ENCODE results near the gene DARS1.

The DARS1 gene

DNA sequence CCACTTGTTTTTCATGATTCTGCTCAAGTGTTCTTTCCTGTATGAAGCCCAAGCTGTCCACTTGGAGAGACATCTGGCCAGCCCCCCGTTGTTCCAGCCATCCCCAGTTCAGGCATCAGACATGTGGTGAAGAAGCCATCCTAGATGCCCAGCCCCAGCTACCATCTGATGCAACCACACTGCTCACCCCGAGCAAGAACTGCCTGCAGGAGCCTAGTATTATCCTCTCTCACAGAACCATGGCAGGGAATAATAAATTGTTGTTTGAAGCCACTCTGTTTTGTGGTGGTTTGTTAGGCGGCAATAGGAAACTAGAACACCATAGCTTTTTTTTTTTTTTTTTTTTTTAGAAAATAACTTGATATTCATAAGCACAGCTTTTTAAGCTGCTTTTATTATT is 19.5 kb upstream of the DARS1 start:
- Histone ChIP-seq H3K27me3 (no peaks in the 10 kb centered on the region), H3K4me1 (ENCODE audit: control insufficient read depth in 1 of 2, insufficient read depth in 1 of 2, low read depth in 1 of 2, low read length in 1 of 2) (peaks cover 55 to 81% of the 10 kb centered on the region in 2 experiments), H3K4me3 (ENCODE audit: low read depth in 1 of 2, low read length in 1 of 2) (no peak overlapping the region), H3K9me3 (no peaks in the 10 kb centered on the region), H3K27ac (peak overlapping the region; percentile 99), H3K36me3 (no peaks in the 10 kb centered on the region)
- TF ChIP-seq, protein P1, sequence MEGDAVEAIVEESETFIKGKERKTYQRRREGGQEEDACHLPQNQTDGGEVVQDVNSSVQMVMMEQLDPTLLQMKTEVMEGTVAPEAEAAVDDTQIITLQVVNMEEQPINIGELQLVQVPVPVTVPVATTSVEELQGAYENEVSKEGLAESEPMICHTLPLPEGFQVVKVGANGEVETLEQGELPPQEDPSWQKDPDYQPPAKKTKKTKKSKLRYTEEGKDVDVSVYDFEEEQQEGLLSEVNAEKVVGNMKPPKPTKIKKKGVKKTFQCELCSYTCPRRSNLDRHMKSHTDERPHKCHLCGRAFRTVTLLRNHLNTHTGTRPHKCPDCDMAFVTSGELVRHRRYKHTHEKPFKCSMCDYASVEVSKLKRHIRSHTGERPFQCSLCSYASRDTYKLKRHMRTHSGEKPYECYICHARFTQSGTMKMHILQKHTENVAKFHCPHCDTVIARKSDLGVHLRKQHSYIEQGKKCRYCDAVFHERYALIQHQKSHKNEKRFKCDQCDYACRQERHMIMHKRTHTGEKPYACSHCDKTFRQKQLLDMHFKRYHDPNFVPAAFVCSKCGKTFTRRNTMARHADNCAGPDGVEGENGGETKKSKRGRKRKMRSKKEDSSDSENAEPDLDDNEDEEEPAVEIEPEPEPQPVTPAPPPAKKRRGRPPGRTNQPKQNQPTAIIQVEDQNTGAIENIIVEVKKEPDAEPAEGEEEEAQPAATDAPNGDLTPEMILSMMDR (IDR thresholded peaks at IDR 0.05), result no peak

- H3K4me3 ChIP-seq (ENCODE audit: low read depth in 1 of 2, low read length in 1 of 2), result no peak overlapping the region
- H3K27ac ChIP-seq, result peak overlapping the region; percentile 72
- H3K9me3 ChIP-seq, result no peaks in the 10 kb centered on the region
- TF ChIP-seq, protein P1 (IDR thresholded peaks at IDR 0.05), result no peak
- H3K36me3 ChIP-seq, result no peaks in the 10 kb centered on the region
- H3K27me3 ChIP-seq, result no peaks in the 10 kb centered on the region
- H3K4me1 ChIP-seq (ENCODE audit: control insufficient read depth in 1 of 2, insufficient read depth in 1 of 2, low read depth in 1 of 2, low read length in 1 of 2), result peaks cover 17 to 64% of the 10 kb centered on the region in 2 experiments
Measured at GRCh38 chr2:136001131-136001530, 15.7 kb upstream of the DARS1 start.

DNA sequence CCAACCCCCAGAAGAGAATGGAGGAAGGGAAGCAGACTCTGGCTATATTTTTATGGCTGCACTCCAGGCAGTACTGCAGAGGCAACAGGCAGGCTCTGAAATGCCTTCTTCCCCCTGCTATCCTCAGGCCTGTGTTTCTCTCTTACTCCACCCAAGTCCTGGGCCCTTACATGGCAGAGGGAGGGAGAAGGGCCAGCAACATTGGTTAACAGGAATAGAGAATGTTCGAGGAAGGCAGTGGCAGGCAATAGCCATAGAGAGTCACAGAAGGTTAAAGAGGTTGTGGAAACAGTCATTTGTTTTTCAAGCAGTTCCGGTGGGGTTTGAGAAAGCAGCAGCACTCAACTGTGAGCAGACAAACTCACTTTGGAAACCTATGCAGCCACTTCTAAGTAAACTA is 15.1 kb upstream of the DARS1 start:
- Histone ChIP-seq H3K27me3 (no peaks in the 10 kb centered on the region), H3K4me1 (ENCODE audit: control insufficient read depth in 1 of 2, insufficient read depth in 1 of 2, low read depth in 1 of 2, low read length in 1 of 2) (peaks cover 11 to 57% of the 10 kb centered on the region in 2 experiments), H3K4me3 (ENCODE audit: low read depth in 1 of 2, low read length in 1 of 2) (no peak overlapping the region), H3K9me3 (no peaks in the 10 kb centered on the region), H3K36me3 (no peaks in the 10 kb centered on the region), H3K27ac (peak overlapping the region; percentile 72)
- TF ChIP-seq, protein P1 (IDR thresholded peaks at IDR 0.05), result no peak

- H3K4me3 ChIP-seq (ENCODE audit: low read depth in 1 of 2, low read length in 1 of 2), result no peak overlapping the region
- no peaks in the 10 kb centered on the region for H3K9me3 ChIP-seq
- peak overlapping the region; percentile 72 for H3K27ac ChIP-seq
- TF ChIP-seq, protein P1 (IDR thresholded peaks at IDR 0.05), result no peak
- H3K4me1 ChIP-seq (ENCODE audit: control insufficient read depth in 1 of 2, insufficient read depth in 1 of 2, low read depth in 1 of 2, low read length in 1 of 2), result peaks cover 4 to 51% of the 10 kb centered on the region in 2 experiments
- no peaks in the 10 kb centered on the region for H3K27me3 ChIP-seq
- no peaks in the 10 kb centered on the region for H3K36me3 ChIP-seq
Measured at GRCh38 chr2:135999899-136000298, 14.5 kb upstream of the DARS1 start.

DNA sequence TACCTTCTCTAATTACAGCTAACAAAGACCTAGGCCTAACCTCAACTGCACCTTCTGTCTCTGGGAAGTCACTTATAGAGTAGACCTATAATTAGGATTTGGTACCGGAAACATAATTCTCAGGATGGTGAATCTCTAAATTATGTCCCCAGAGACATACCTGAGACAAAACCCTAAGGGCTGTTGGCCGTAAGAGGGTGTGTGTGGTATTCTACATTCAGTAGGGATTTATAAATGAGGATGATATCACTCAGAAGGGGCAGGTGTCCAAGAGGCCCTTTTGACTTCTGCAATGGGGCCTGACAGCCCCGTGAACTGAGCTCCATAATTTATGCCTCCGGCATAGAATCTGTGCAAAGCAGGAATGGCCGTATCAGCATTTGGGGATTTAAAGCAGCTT is 13.5 kb upstream of the DARS1 start:
- no peaks in the 10 kb centered on the region for H3K27me3 ChIP-seq
- H3K4me3 ChIP-seq (ENCODE audit: low read depth in 1 of 2, low read length in 1 of 2), result no peak overlapping the region
- peaks cover 4 to 42% of the 10 kb centered on the region in 2 experiments for H3K4me1 ChIP-seq (ENCODE audit: control insufficient read depth in 1 of 2, insufficient read depth in 1 of 2, low read depth in 1 of 2, low read length in 1 of 2)
- TF ChIP-seq, protein P1 (IDR thresholded peaks at IDR 0.05), result no peak
- H3K27ac ChIP-seq, result peak overlapping the region; percentile 67
- H3K9me3 ChIP-seq, result no peaks in the 10 kb centered on the region
- no peaks in the 10 kb centered on the region for H3K36me3 ChIP-seq

- TF ChIP-seq, protein P1 (IDR thresholded peaks at IDR 0.05), result peak; percentile 45
- no peak overlapping the region for H3K4me3 ChIP-seq (ENCODE audit: low read depth in 1 of 2, low read length in 1 of 2)
- peak overlapping the region; percentile 67 for H3K27ac ChIP-seq
- H3K9me3 ChIP-seq, result no peaks in the 10 kb centered on the region
- H3K4me1 ChIP-seq (ENCODE audit: control insufficient read depth in 1 of 2, insufficient read depth in 1 of 2, low read depth in 1 of 2, low read length in 1 of 2), result peaks cover 4 to 39% of the 10 kb centered on the region in 2 experiments
- no peaks in the 10 kb centered on the region for H3K36me3 ChIP-seq
- H3K27me3 ChIP-seq, result no peaks in the 10 kb centered on the region
Measured at GRCh38 chr2:135997380-135997779, 12.0 kb upstream of the DARS1 start.

Measured in neutrophil (primary cell).